ENCODE results near the gene MORN5.

The MORN5 gene

DNA sequence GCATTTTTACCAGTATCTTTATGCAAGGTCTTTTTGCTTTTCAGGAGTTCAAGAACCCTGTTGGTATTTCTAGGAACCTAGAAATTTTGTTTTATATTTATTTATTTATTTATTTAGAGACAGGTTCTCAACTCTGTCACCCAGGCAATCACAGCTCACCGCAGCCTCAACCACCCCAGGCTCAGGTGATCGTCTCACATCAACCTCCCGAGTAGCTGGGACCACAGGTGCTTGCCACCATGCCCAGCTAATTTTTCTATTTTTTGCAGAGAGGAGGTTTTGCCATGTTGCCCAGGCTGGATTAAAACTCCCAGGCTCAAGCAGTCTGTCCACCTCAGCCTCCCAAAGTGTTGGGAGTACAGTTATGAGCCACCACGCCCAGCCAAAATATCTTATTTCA lies 36.2 kb downstream of the MORN5 start:
- no peak for TF ChIP-seq POLR2A (IDR thresholded peaks at IDR 0.05; ENCODE audit: low read depth, low read length)
- TF ChIP-seq POLR2AphosphoS5 (IDR thresholded peaks at IDR 0.05; ENCODE audit: low read depth, low read length), result no peak
- no peak for TF ChIP-seq TAF1 (IDR thresholded peaks at IDR 0.05; ENCODE audit: borderline replicate concordance, low read depth, low read length)
- FAIRE-seq (no peak), DNase-seq (ENCODE audit: insufficient read length) (no peak)

DNA sequence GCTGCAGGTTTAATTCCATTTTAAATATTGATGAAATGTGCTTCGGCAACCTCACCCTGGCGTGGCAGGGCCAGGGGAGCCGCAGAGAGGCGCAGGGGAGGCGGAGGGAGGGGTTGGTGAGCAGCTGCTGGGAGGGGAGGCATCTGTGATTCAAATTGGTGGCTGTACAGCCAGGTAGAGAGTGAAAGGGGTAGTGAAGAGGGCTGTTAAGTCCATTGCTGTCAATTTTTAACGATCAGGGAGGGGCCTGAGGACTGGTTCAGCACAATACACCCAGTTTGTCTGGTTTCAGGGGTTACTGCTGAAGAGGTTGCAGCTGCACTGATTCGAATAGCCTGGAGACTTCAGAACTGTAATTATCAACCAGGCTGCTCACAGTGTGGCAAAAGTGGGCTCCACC lies 37.7 kb downstream of the MORN5 start:
- FAIRE-seq (no peak), DNase-seq (ENCODE audit: insufficient read length) (no peak)
- TF ChIP-seq POLR2A (IDR thresholded peaks at IDR 0.05; ENCODE audit: low read depth, low read length) (no peak), TAF1 (IDR thresholded peaks at IDR 0.05; ENCODE audit: borderline replicate concordance, low read depth, low read length) (no peak), POLR2AphosphoS5 (IDR thresholded peaks at IDR 0.05; ENCODE audit: low read depth, low read length) (no peak)

DNA sequence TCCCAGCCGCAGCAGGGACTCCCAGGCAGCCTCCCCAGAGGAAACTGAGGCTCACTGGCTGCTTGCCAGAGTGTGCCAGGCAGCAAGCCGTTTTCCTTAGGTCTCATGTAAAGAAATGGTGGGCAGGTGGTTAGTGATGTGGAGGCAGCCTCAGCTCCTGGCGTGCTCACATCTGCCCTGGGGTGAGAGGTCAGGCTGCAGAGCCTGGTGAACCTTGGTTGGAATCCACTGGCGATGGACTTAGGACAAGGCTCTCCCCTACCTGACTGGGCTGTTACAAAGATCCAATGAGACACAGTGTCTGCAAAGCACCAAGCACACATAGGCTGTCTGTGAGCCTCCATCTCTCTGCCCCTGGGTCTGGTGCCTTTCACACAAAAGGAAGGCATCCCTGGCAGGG lies 38.2 kb downstream of the MORN5 start:
- FAIRE-seq (no peak), DNase-seq (ENCODE audit: insufficient read length) (no peak)
- TF ChIP-seq TAF1 (IDR thresholded peaks at IDR 0.05; ENCODE audit: borderline replicate concordance, low read depth, low read length), result no peak
- TF ChIP-seq POLR2AphosphoS5 (IDR thresholded peaks at IDR 0.05; ENCODE audit: low read depth, low read length), result no peak
- no peak for TF ChIP-seq POLR2A (IDR thresholded peaks at IDR 0.05; ENCODE audit: low read depth, low read length)

DNA sequence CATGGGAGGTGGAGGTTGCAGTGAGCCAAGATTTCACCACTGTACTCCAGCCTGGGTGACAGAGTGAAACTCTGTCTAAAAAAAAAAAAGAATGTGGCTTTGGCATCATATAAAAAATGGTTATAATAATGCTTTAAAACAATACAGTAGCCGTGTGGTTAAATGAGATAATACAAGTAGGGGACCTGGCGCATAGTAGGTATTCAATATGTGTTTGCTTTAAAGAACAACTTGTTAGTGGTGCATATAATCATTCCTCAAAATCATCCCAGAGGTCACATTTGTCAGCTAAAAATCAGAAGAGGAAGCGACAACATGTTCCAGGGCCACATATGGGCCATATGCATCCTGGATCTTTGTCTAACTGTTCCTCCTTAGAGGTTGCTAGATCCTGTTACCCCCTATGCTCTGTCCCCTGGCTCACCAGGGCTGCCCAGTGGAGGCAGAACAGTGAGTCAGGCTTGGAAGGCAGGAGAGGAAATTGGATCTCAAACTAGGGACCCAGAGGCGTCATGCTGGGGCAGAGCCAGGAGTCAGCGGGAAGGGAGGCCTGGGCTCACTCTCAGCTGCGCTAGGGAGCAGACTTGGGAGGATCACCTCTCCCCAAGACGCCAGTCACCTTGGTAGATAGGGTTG lies 41.4 kb downstream of the MORN5 start:
- no peak for FAIRE-seq

DNA sequence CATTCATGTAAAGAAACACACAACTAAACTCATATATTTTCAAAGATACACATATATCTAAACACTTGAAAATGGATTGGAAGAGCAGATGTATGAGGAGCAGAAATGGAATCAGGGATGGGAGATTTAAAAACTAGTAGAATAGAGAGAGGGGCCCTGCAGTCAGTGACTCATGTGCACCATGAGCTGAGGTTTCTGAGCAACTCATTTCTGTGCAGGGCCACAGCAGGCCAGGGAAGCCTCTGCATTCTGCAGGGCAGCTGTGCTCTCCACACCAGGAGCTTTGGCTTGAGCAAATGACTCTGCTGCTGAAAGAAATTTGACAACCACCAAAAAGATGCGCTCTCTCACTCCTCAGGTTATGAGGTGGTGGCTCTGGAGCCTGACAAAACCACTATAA lies 41.9 kb downstream of the MORN5 start:
- TF ChIP-seq TAF1 (IDR thresholded peaks at IDR 0.05; ENCODE audit: borderline replicate concordance, low read depth, low read length) (no peak), POLR2AphosphoS5 (IDR thresholded peaks at IDR 0.05; ENCODE audit: low read depth, low read length) (no peak), POLR2A (IDR thresholded peaks at IDR 0.05; ENCODE audit: low read depth, low read length) (no peak)
- DNase-seq (ENCODE audit: insufficient read length), result no peak
- no peak for FAIRE-seq

More for the DNA sequence above, 41.4 kb downstream of the MORN5 start:
- no peak for DNase-seq (ENCODE audit: insufficient read length)
- no peak for TF ChIP-seq POLR2AphosphoS5 (IDR thresholded peaks at IDR 0.05; ENCODE audit: low read depth, low read length)

DNA sequence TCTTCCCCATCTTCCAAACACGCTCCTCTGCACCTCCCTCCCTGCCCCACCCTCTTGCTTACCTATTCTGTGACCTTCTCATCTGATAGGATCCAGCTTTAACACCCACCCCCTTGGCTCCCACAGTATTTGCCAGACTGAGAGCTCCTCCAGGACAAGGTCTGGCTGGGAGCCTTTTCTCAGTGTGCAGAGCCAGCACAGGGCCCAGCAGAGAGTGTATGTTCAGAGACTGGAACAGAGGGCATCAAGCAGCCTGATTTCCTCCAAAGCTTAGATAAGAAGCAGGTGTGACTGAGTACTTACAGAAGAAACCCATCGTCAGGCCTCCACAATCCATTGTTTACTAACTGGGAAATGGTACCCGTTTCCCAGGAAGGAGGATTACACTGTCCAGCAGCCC lies 42.4 kb downstream of the MORN5 start:
- TF ChIP-seq POLR2AphosphoS5 (IDR thresholded peaks at IDR 0.05; ENCODE audit: low read depth, low read length), result no peak
- no peak for TF ChIP-seq POLR2A (IDR thresholded peaks at IDR 0.05; ENCODE audit: low read depth, low read length)
- TF ChIP-seq TAF1 (IDR thresholded peaks at IDR 0.05; ENCODE audit: borderline replicate concordance, low read depth, low read length), result no peak
- no peak for FAIRE-seq
- DNase-seq (ENCODE audit: insufficient read length), result no peak

DNA sequence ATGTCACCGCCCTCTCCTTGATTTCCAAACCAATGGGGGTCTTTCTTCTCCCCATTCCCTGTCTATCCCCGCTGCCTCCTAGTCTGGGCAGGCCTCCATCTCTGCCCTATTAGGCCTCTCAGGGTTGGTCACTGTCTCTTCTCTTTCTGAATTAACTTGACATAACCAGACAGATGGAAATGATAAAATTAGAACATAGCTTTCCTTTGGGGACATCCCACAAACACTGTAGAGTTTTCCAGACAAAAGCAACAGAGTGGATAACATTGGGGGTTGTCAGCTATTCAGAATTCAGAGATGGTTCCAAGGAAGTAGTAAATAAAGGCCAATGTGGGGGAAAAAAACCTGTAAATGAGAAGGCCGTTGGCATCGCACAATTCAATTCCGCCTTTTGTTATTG lies 44.3 kb downstream of the MORN5 start:
- FAIRE-seq, result no peak
- TF ChIP-seq POLR2A (IDR thresholded peaks at IDR 0.05; ENCODE audit: low read depth, low read length) (no peak), POLR2AphosphoS5 (IDR thresholded peaks at IDR 0.05; ENCODE audit: low read depth, low read length) (no peak), TAF1 (IDR thresholded peaks at IDR 0.05; ENCODE audit: borderline replicate concordance, low read depth, low read length) (no peak)
- DNase-seq (ENCODE audit: insufficient read length), result no peak

DNA sequence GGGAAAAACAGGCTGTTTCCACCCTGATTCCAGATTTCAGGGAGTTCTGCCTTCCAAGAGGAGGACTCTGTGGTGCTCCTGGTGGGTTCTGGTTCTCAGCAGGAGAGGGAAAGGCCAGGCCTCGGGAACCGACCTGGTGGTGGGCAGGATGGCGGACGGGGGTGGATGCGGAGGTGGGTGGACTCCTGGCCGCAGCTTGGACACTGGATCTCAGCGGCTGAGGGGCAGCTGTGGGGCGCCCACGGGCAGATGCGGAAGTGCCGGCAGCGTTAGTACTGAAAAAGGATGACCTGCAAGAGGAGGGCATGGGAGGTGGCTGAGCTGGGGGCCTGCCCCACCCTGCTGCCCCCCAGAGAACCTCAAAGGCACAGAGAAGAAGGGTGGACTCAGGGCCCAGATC lies 44.8 kb downstream of the MORN5 start:
- DNase-seq (ENCODE audit: insufficient read length) (no peak), FAIRE-seq (no peak)
- TF ChIP-seq TAF1 (IDR thresholded peaks at IDR 0.05; ENCODE audit: borderline replicate concordance, low read depth, low read length), result no peak
- no peak for TF ChIP-seq POLR2A (IDR thresholded peaks at IDR 0.05; ENCODE audit: low read depth, low read length)
- no peak for TF ChIP-seq POLR2AphosphoS5 (IDR thresholded peaks at IDR 0.05; ENCODE audit: low read depth, low read length)

DNA sequence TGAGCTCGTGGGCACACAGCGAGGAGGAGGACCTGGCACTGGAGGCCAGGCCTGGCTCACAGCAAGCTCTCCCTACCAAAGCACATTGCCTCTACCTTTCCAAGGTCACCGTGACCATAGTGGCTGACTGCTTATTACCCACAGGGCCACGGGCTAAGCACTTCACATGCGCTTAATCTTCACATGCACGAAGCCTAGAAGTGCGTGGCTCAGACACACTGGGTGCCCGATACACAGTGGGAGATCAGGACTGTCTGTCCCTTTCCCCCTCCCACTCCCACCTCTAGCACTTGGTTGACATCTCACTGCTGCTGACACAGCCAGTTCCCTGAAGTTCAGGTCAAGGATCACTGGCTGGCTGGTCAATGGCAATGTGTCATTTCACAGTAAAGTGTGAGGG lies 45.5 kb downstream of the MORN5 start:
- TF ChIP-seq POLR2AphosphoS5 (IDR thresholded peaks at IDR 0.05; ENCODE audit: low read depth, low read length), result no peak
- no peak for TF ChIP-seq TAF1 (IDR thresholded peaks at IDR 0.05; ENCODE audit: borderline replicate concordance, low read depth, low read length)
- no peak for TF ChIP-seq POLR2A (IDR thresholded peaks at IDR 0.05; ENCODE audit: low read depth, low read length)
- no peak for FAIRE-seq
- no peak for DNase-seq (ENCODE audit: insufficient read length)

DNA sequence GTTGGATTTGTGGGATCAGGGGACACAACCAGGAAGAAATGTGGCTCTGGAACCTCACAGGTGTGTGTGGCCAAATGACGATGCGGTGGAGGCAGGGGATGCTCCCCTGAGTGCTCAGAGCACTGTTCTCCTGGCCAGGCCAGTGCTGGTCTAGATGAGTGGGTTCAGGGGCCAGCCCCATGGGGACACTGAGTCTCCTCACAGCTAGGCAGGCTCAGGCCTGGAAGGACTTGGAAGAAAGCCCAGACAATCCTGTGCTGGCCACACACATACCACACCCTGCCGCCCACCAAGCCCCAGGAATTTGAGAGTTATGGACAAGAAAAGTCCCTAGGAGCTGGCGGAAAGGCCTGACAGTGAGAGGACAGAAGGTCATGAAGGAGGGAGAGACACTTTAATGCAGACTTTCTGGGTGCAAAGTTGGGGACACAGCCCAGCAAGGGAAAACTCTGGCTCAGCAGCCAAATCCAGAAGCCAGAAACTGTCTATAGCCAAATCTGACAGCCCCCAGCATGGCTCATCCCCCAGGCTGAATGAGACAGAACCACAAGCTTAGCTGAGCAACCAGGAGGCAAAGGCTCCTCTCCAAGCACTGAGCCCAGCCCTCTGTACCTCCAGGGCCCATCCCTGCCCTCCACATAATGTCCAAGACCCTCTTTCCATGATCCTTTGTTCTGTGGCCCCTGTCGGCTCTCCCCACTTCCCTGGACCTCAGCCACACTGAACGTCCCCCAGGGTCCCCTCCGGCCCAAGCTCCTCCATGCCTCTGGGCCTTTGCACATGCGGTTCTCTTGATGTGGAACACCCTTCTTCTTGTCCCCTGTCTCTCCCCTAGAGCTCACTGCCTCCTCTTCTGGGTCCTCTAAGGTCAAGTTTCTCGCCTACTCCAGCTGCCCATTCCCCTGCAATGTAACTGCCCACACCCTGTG lies 46.7 kb downstream of the MORN5 start:
- FAIRE-seq (no peak), DNase-seq (ENCODE audit: insufficient read length) (no peak)
- TF ChIP-seq POLR2A (IDR thresholded peaks at IDR 0.05; ENCODE audit: low read depth, low read length) (no peak), TAF1 (IDR thresholded peaks at IDR 0.05; ENCODE audit: borderline replicate concordance, low read depth, low read length) (no peak), POLR2AphosphoS5 (IDR thresholded peaks at IDR 0.05; ENCODE audit: low read depth, low read length) (no peak)

DNA sequence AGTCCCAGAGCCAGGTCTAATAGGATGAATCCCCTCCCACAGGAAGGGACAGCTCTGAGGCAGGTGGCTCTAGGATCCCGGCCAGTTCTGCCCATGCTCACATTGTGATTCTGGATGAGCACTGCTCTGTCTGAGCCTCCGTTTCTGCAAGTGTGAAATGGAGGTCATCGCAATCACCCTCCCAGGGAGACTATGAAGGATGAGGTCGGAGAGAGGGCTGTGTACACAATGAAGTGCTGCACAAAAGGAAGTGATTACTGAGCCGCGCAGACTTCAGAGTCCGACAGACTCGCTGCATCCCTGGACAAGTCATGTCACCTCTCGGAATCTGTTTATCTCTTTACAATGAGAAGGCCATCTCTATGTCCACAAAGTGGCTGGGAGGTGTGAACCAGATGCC lies 47.4 kb downstream of the MORN5 start:
- DNase-seq (ENCODE audit: insufficient read length) (no peak), FAIRE-seq (no peak)

DNA sequence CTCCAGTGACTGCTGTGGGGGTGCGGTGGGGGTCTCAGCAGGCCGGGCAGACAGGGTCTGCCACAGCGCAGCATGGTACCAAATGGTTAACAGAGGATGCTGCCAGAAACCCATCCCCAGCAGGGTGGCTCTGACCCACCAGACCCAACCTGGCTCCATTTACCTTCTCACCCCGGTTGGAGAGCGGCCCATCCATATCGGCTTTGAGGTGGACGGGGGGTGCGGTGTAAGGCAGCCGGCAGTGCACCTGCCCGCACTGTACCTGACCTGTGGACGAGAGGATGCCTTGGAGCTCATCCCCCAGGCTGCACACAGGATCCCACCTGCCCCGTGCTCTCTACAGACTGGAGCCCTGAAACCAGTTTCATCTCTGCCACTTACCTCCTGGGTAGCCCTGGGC lies 49.7 kb downstream of the MORN5 start:
- TF ChIP-seq POLR2A (IDR thresholded peaks at IDR 0.05; ENCODE audit: low read depth, low read length) (no peak), POLR2AphosphoS5 (IDR thresholded peaks at IDR 0.05; ENCODE audit: low read depth, low read length) (no peak), TAF1 (IDR thresholded peaks at IDR 0.05; ENCODE audit: borderline replicate concordance, low read depth, low read length) (no peak)
- DNase-seq (ENCODE audit: insufficient read length) (no peak), FAIRE-seq (no peak)

More for the DNA sequence above, 47.4 kb downstream of the MORN5 start:
- TF ChIP-seq POLR2A (IDR thresholded peaks at IDR 0.05; ENCODE audit: low read depth, low read length) (no peak), TAF1 (IDR thresholded peaks at IDR 0.05; ENCODE audit: borderline replicate concordance, low read depth, low read length) (no peak), POLR2AphosphoS5 (IDR thresholded peaks at IDR 0.05; ENCODE audit: low read depth, low read length) (no peak)
